ENCODE measurements around the gene CLDN14.
A peak's percentile ranks its signal among the peaks of the same experiment; 100 is the strongest.
"Not testable (repeated sequence)": the region's sequence is repeated elsewhere in the genome, so short reads cannot be mapped to it uniquely, and the experiment has no call there.

CLDN14 gene

DNA sequence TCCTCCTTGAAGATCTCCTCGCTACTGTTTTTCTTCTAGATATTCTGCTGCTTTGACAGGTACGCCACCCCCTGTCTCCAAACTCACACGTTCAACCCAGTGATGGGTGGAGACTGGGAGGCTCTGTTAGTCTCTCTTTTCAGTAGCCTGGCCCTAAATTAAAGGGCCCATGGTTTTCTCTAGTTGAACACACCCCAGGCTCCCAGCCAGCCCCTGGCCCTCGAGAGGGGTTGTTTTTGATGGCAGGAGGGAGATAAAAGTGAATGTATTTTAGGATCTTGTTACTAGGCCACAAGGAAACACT lies 21.6 kb upstream of the CLDN14 start:
- DNase-seq (ENCODE audit: low spot score) = no peak

DNA sequence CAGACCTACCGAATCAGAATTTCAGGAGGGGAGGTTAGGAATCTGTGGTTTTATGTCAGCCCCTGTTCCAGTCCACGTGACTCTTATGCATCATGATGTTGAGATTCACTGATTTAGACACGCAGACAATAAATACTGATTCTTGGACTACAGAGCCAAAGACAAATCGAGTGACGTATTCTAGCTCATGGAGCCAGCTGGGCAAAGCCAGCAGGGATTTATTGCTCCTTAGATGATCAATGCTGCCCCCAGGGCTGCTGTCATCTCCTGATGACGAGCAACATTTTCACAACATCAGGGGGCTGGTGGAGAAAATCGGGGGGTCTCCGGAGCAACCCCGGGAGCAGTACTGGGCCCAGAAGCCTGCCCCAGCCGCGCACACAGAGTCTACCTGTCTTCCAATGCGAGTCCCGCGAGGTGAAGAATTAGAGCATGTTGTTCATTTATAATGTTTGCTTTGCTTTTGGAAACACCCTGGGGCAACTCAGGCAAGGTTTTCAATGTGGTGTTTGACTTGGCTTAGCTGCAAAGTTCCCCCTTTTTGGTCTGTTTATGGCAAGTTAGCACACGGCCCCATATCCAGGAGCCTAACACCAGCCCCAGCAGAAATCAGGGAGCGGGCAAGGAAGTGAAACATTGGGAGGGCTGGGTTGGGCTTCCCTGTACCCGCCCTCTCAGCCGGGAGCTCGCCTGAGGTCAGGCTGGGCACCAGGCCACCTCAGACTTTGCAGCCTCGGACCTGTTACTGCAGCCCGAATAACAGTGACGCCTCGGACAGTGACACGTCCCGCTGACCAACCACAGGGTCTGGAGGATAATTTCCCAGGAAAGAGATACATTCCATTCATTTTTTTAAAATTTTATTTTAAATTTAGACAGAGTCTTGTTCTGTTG lies 19.9 kb upstream of the CLDN14 start:
- DNase-seq (ENCODE audit: low spot score) = peak; percentile 70

DNA sequence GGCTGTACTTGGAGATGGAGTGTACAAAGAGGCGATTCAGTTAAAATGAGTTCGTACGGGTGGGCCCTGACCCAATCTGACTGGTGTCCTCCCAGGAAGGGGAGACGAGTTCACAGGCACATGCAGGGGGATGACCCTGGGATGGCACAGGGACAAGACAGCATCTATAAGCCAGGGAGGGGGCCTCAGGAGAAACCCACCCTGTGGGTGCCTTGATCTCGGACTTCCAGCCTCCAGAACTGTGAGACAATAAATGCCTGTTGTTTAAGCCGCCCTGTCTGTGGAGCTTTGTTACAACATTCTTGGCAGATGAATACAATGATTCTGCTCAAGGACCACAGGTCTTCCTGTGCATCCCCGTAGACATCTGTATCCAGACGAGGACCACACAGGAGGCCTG lies 14.6 kb upstream of the CLDN14 start:
- no peak for DNase-seq (ENCODE audit: low spot score)

DNA sequence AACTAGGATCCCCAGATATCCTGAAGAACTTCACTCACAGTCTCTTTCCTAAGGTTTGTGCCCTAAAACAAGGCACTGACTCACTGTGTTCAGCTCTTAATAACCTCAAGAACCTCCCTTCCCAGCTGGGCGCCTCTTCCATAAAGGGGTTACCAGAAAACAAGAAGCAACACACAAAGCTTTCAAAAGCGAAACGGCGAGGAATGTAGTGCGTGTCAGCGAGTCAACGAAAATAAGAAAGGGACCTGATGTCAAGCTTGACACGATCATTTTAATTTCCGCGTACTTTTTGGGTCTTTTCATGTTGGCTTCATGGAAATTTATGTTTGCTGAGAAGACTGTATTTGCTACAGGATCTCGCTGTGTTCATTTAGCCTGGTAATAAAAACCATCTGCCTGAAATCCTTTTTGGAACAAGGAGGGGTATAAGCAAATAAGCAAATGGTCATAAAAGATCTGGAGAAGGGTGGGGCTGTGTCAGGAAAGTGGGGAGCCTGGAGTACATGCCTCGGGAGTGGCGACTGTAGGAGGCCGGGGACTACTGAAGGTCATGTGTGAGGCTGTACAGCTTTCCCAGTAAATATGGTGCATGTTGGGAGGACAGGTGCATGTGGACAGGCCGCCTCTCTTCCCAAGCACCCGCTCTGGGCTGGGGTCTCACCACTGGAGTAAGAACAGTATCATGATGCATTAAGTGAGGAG lies 11.4 kb upstream of the CLDN14 start:
- DNase-seq (ENCODE audit: low spot score) = peak; percentile 68

DNA sequence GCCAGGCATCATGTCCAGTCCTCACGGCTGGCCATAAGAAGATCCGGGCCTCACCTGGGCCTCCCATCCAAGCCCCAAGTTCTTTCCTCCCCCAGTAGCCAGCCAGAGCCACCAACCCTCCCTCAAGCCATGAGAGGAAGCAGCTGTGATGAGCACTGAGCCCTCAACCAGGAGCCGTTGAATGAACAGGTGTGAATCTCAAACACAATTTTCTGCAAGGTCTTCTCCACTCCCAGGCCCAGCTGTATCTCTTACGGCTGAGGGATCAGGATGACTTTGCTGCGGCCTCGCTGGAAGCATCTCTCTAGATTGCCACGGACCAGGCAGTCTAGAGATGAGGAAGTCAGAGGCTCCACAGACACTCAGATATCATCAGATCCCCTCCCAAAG lies 9.8 kb upstream of the CLDN14 start:
- DNase-seq (ENCODE audit: low spot score) = no peak

DNA sequence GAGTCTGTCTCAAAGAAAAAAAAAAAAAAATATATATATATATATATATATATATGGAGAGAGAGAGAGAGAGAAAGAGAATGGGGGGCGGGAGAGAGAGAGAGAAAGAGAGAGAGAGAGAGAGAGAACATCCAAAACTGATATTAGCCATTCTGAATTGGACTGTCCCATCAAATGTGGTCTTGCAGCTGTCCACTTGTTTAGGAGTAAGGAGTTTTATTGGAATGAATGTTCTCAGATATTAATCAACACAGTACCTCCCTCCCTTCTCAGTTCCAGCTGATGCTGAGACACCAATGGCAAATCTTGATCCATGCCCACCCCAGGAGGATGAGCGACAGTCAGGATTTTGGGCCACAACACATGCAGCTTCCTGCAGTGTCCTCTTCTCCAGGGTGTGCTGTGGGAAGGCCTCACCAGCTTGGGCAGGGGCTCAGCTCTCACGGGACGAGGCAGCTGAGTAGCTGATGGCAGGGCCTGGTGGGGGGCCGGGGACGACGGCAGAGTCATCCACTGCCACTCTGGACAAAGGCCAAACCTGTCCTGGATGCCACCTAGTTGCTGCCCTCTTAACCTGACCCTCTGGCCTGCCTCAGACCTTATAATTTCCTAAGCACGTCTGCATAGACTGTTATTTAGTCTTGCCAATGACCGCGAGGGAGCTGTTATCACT lies 9.3 kb upstream of the CLDN14 start:
- no peak for DNase-seq (ENCODE audit: low spot score)

DNA sequence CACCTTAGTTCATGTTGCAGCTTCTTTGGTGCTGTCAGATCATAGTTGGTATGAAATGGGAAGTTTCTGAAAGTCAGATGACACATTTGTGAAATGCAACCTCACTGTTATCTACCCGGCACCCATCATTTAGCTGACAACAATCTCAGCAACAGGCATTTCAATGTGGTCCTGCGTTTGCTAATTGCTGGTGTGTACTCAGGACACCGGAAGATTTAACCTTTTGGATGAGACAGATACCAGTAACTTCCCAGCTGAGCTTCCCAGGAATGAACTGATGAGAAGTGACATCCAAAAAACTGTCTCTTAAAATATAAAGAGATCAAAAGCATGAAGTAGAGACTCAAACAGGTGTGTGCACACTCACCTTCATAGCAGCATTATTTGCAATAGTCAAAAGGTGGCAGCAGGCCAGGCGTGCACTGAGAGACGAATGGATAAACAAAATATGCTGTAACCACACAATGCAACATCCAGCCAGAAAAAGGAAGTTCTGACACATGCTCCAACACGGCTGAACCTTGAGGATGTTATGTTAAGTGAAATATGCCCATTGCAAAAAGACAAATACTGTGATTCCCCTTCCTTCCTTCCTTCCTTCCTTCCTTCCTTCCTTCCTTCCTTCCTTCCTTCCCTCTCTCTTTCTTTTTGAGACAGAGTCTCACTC lies 7.9 kb upstream of the CLDN14 start:
- DNase-seq (ENCODE audit: low spot score) = no peak

DNA sequence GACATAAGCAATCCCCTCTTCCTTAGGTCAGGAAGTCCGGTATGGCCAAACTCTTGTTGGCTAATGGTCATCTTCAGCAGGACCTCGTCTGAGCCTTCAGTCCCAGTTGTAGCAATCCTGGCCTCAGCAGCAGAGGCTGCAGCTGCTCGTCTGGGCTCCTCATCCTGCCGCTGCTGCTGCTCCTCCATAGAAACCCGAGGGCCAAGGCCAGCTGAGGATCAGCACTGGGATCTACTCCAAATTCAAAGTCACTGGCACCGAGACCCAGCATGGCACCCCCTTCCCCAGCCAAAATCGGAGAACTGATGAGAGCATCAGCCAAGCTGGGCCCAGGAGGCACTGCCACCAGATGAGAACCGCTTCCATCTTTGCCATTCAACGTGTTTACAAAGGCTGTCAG lies 6.3 kb upstream of the CLDN14 start:
- DNase-seq (ENCODE audit: low spot score) = no peak

DNA sequence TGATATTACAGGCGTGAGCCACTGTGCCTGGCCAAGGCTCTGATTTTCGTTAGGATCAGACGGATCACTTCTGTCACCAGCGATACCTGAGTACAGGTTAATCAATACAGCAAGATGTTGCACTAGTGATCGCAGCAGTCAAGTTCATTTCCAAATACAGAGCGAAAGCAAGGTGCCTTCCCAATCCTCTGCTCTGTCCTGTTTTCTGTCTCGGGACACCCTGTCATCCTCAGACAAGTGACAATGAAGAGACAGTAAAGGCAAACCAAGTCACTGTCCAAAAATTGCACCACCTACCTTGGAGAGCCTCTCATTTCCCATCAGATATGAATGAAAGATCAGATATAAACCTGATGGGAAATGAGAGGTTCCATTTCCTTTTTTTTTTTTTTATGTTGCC lies 5.6 kb upstream of the CLDN14 start:
- no peak for DNase-seq (ENCODE audit: low spot score)

DNA sequence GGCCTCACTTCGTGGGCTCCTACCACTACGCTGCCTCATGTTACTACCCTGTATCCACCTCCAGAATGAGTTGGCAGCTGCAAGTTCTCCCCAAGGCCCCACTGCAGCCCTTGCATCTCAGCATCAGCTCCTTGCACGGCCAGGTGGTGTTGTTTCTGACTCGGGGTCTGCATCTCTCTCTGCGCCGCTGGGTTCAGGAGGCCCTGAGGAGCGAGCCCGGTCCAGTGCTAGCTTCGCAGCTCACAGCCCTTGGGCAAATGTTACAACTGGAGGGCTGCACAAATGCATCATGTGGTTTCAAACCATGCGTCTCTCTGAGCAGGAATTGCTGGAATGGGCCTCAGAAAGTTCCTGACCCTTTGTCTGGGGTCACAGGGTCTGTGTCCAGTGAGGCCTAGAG lies 3.2 kb upstream of the CLDN14 start:
- DNase-seq (ENCODE audit: low spot score) = no peak

DNA sequence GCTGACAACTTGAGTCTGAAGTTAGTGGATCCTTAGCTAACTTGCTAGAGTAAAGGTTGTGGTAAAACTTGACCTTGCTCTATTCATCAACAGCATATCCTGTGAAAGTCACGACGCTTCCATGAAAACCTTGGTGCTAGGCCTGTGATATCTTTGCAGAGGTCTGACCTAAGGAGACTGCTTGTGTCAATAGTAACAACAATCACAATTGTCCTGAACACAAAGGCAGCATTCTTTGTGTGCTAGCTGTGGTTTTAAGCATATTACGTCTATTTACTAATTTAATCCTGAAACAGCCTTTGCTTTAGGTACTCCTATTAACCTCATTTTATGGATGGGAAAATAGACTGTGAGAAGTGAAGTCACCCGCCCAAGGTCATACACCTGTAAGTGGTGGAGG lies 2.8 kb upstream of the CLDN14 start:
- no peak for DNase-seq (ENCODE audit: low spot score)

DNA sequence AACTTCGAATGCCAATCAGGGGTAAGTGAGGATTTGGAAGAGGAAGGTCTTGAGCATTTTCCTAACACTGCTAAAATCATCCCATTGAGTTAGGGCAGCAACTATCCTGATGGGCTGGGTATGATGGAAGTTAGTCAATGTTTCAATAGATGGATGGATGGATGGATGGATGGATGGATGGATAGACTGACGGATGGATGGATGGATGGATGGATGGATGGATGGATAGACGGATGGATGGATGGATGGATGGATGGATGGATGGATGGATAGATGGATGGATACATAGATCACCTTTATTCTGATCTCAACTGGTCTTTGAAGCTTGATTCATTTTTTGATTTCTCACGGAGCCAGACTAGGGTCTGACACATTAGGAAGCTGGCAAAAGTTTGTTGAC lies 2.3 kb upstream of the CLDN14 start:
- DNase-seq (ENCODE audit: low spot score) = no peak

DNA sequence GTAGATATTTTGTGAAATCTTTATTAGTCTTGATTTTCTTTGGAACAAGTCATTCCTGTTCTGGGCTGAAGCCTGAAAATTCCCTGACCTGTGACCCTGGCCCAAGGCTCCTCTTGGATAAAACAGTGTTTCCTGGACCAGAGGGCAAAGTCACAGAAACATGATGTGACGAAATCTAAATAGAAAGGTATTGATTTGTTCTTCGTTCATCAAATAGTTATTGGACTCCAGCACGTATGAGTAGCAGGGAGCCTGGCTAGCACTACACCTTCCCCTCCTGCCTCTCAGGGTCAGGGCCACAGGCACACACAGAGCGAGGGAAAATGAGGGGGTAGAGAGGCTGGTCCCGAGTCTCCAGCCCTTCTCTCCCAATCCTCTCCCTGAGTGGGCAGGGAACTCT lies 1.7 kb upstream of the CLDN14 start:
- DNase-seq (ENCODE audit: low spot score) = no peak

DNA sequence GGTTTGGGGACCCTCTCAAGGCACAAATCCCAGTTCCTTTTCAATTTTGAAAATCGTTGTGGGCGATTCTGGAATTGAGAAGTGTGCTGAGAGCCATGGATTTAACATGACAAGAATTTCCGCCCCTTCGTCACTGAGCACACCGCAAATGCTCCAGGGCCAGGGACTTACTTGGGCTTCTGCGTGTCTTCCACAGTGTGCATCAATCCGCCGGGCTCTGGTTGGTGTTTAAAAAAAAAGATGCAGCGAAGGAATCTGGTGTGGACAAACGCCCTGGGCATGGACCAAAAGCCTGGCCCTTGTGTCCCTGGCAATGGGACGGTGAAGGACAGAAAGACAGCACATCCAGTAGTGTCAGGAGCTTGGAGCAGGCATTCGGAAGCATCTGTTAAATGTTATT lies 696 bp upstream of the CLDN14 start:
- DNase-seq (ENCODE audit: low spot score) = no peak

DNA sequence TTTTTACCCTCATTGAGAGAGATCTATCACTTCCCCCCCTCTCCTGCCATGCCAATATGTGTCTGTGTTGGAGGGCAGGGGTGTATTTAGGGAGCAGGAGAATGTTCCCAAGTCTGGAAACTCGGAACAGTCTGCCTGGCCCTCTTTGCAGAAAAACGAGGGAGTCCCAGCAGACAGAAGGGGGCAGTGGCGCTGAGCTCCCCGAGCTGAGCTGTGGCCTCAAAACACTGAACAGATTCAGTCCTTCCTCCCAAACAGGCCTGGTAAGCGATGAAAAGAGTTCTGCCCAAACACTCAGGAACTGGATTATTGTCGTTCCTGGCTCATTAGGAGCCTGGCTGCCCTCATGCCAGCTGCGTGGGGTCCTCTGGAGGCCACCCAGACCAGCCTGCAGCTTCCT lies 981 bp downstream of the CLDN14 start:
- no peak for DNase-seq (ENCODE audit: low spot score)

DNA sequence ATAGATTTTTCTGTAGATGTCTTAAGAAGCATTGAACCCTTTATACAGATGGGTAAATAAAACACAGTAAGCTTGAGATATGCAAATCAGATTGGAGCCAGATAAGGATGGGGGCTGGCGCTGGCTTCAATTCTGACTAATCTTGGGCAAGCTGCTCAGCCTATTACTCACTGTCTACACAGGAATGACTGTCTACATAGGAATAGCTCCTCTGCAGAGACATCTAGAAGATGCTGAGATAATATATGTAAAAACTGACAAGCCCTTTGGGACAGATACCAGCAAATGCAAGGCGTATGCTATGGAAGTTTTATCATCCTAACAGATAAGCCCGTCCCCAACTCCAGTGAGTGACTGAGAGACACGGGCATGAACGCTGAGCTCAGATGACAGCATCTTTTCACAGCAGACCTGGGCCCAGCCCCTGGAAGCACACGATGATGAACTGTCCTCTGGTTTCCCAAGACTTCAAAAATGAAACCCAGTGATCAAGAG lies 1.7 kb downstream of the CLDN14 start:
- DNase-seq (ENCODE audit: low spot score) = peak; percentile 74

DNA sequence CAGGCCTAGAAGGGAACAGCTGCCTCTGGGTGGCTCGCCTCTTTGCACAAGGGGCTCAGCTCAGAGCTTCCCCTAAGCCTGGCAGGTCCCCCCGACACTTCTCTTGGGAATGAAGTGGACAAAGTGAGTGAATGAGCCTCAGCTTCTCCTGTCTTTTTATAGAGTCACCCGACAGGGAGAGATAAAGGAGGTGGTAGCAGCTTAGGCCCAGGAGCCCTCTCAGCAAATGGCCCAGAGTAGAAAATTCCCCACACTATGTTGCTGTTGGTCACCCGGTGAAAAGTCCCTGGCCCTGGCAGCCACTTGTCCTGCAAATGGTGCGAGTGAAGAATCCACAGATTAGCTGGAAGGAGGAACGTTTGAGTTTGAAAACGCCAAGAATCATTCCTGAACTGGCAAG lies 2.4 kb downstream of the CLDN14 start:
- no peak for DNase-seq (ENCODE audit: low spot score)

DNA sequence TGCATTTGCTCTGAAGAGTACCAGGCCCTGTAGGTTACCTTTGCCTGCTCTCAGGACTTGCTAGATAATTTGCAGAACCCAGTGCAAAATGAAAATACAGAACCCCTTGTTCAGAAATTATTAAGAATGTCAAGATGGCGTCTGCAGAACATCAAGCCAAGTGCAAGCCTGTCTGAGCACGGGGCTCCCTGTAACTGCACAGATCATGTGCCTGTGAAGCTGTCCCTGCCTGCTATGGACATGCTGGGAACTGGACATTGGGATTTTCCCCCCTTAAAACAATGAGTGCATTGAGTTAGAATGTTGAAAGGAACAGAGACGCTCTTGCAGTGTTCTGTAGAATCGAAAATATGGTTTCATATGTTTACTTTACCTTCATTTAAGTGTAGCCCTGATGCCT lies 2.9 kb downstream of the CLDN14 start:
- no peak for DNase-seq (ENCODE audit: low spot score)

DNA sequence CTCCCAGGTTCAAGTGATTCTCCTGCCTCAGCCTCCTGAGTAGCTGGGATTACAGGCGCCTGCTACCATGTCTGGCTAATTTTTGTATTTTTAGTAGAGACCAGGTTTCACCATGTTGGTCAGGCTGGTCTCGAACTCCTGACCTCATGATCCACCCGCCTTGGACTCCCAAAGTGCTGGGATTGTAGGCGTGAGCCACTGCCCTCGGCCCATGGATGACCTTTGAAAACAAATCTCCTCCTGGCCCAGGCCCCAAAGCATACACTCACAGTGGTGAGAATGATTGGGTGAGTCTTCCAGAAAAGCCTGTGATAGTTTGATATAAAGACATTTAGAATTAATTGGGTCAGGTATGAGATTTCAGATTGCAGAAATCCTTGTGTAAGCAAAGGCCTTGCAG lies 3.4 kb downstream of the CLDN14 start:
- not testable (repeated sequence) for DNase-seq (ENCODE audit: low spot score)

DNA sequence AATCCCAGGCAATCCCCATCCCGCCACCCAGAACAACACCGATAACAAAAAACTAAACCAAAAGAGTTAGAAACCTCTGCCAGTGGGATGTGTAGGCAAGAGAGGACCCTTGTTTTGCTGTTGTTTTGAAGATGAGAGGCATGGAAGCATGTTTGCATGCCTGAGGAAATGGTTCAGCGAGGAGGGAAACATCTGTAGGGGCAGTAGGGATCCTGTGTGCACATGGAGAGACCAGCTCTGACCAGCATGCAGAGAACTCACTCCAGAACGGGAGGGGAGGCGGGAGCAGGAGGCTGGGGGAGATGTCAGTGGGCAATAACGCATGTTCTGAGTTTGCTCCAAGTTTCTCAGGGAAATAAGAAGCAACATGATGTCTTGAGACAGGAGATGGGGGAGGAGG lies 5.3 kb downstream of the CLDN14 start:
- no peak for DNase-seq (ENCODE audit: low spot score)

DNA sequence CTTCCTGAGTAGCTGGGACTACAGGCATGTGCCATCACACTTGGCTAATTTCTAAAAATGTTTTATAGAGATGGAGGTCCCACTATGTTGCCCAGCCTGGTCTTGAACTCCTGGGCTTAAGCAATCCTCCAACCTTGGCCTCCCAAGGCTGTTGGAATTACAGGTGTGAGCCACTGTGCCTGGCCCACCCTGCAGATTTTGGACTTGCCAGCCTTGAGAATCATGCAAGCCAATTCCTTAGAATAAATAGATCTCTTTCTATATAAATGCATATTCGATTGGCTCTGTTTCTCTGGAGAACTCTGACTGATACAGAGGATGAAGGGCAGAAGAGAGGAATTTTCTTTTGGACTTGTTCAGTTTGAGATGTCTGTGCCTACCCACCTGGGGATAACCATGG lies 6.7 kb downstream of the CLDN14 start:
- no peak for DNase-seq (ENCODE audit: low spot score)

DNA sequence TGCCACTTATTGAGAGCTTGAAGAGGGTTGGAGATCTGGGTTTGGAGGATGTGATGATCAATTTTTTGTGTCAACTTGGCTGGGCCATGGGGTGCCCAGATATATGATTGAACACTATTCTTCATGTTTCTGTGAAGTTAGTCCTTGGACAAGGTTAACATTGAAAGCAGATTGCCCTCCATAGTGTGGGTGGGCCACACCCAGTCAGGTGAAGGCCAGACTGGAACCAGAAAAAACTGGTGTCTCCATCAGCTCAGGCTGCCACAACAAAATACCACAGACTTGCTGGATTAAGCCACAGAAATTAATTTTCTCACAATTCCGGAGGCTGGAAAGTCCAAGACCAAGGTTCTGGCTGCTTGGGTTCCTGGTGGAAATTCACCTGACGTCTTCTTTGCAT lies 7.5 kb downstream of the CLDN14 start:
- DNase-seq (ENCODE audit: low spot score) = no peak

Data from AG08395 (cell line).